ENCODE data around the gene NCAPG2. TPM values are rescaled to one million over a fixed set of nuclear protein-coding genes. Genes with fewer than 3 reads are reported as not detected.

NCAPG2 gene
- polyA plus RNA-seq, 1 donor (not counting 4 experiments of a cell fraction or from before 2014, with no cell fraction given): 16.5 TPM

DNA sequence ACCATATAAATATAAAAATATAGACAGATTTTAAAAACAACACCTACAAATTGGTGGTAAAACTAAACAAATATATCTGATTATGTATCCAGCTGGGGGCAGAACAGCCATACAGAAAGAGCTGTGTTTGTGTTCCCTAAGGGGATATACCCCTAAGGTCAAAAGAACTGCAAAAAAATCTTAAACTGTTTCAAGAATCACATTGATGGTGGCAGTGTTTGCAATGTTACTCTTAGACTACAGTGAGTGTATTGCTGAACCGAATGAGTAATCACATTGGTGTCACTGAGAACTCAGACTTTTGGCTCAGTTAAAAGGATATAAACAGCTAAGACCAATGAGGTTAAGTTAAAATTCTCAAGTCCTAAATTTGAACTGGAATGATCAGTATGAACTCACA lies 89.9 kb downstream of the NCAPG2 start:
- H3K9me1 ChIP-seq (ENCODE audit: control insufficient read depth, extremely low read depth, insufficient read depth, low read length): no peaks in the 10 kb centered on the region

DNA sequence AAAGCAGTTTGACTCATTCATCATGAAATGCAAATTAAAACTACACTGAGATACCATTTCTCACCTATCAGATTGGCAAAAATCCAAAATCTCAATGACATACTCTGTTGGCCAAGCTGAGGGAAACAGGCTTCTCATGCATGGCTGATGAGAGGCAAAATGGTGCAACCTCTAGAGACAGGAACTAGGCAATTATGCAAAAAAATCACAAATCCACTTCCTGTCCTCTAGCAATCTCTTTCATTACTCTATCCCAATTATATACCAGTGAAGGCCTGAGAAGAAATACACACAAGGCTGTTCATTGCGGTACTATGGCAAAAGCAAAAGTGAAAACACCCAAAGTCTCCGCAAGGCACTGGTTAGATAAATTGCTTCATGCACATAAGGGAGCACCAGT lies 91.1 kb downstream of the NCAPG2 start:
- H3K27me3 ChIP-seq (ENCODE audit: control insufficient read depth, extremely low read depth, insufficient read depth, low read length): no peaks in the 10 kb centered on the region
- no peaks in the 10 kb centered on the region for H3K9me1 ChIP-seq (ENCODE audit: control insufficient read depth, extremely low read depth, insufficient read depth, low read length)
- no peaks in the 10 kb centered on the region for H3K9me3 ChIP-seq (ENCODE audit: control insufficient read depth, low read depth, low read length)
- no peak overlapping the region for H3K27ac ChIP-seq (ENCODE audit: control insufficient read depth, insufficient read depth, low read length)
- no peak for FAIRE-seq
- H2AFZ ChIP-seq (ENCODE audit: control insufficient read depth, low read length): no peak overlapping the region
- TF ChIP-seq EZH2 (IDR thresholded peaks at IDR 0.05; ENCODE audit: low read length): no peak
- TF ChIP-seq, protein P1, sequence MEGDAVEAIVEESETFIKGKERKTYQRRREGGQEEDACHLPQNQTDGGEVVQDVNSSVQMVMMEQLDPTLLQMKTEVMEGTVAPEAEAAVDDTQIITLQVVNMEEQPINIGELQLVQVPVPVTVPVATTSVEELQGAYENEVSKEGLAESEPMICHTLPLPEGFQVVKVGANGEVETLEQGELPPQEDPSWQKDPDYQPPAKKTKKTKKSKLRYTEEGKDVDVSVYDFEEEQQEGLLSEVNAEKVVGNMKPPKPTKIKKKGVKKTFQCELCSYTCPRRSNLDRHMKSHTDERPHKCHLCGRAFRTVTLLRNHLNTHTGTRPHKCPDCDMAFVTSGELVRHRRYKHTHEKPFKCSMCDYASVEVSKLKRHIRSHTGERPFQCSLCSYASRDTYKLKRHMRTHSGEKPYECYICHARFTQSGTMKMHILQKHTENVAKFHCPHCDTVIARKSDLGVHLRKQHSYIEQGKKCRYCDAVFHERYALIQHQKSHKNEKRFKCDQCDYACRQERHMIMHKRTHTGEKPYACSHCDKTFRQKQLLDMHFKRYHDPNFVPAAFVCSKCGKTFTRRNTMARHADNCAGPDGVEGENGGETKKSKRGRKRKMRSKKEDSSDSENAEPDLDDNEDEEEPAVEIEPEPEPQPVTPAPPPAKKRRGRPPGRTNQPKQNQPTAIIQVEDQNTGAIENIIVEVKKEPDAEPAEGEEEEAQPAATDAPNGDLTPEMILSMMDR (optimal IDR thresholded peaks at IDR 0.05 in 1 of 3, IDR thresholded peaks at IDR 0.05 in 1 of 3, conservative IDR thresholded peaks at IDR 0.05 in 1 of 3; ENCODE audit: extremely low read depth in 1 of 3, insufficient read depth in 2 of 3, low read length in 3 of 3): no peak
- no peak overlapping the region for H3K4me2 ChIP-seq (ENCODE audit: control insufficient read depth, extremely low read depth, insufficient read depth, low read depth, low read length)
- dilution Hi-C loops (cut with MboI; ENCODE audit: extremely low pct_ligation_motif_present, low sequenced_read_pairs): no loop called here
- no peak overlapping the region for H3K4me3 ChIP-seq (ENCODE audit: control insufficient read depth in 2 of 3, extremely low read depth in 1 of 3, insufficient read depth in 2 of 3, low read depth in 1 of 3, low read length in 3 of 3)
- H4K20me1 ChIP-seq (ENCODE audit: control insufficient read depth, extremely low read depth, insufficient read depth, low read length): no peaks in the 10 kb centered on the region
- no peaks in the 10 kb centered on the region for H3K79me2 ChIP-seq (ENCODE audit: control insufficient read depth, insufficient read depth, low read length)
- no peaks in the 10 kb centered on the region for H3K4me1 ChIP-seq (ENCODE audit: control insufficient read depth, extremely low read depth, insufficient read depth, low read length)
- H3K9ac ChIP-seq (ENCODE audit: control insufficient read depth, extremely low read depth, insufficient read depth, low read length): no peak overlapping the region
- no peak for DNase-seq (ENCODE audit: low read depth, low spot score)
- H3K36me3 ChIP-seq (ENCODE audit: control insufficient read depth in 2 of 2, extremely low read depth in 1 of 2, insufficient read depth in 2 of 2, low read length in 2 of 2): no peaks in the 10 kb centered on the region

More for the DNA sequence above, 89.9 kb downstream of the NCAPG2 start:
- H3K27ac ChIP-seq (ENCODE audit: control insufficient read depth, insufficient read depth, low read length): no peak overlapping the region
- DNase-seq (ENCODE audit: low read depth, low spot score): no peak
- H3K4me2 ChIP-seq (ENCODE audit: control insufficient read depth, extremely low read depth, insufficient read depth, low read depth, low read length): no peak overlapping the region
- H3K27me3 ChIP-seq (ENCODE audit: control insufficient read depth, extremely low read depth, insufficient read depth, low read length): no peaks in the 10 kb centered on the region
- no peaks in the 10 kb centered on the region for H4K20me1 ChIP-seq (ENCODE audit: control insufficient read depth, extremely low read depth, insufficient read depth, low read length)
- no peak overlapping the region for H3K4me3 ChIP-seq (ENCODE audit: control insufficient read depth in 2 of 3, extremely low read depth in 1 of 3, insufficient read depth in 2 of 3, low read depth in 1 of 3, low read length in 3 of 3)
- no peaks in the 10 kb centered on the region for H3K36me3 ChIP-seq (ENCODE audit: control insufficient read depth in 2 of 2, extremely low read depth in 1 of 2, insufficient read depth in 2 of 2, low read length in 2 of 2)
- dilution Hi-C loops (cut with MboI; ENCODE audit: extremely low pct_ligation_motif_present, low sequenced_read_pairs): no loop called here
- H3K9ac ChIP-seq (ENCODE audit: control insufficient read depth, extremely low read depth, insufficient read depth, low read length): no peak overlapping the region
- no peak overlapping the region for H2AFZ ChIP-seq (ENCODE audit: control insufficient read depth, low read length)
- no peak for FAIRE-seq
- H3K9me3 ChIP-seq (ENCODE audit: control insufficient read depth, low read depth, low read length): no peaks in the 10 kb centered on the region
- H3K79me2 ChIP-seq (ENCODE audit: control insufficient read depth, insufficient read depth, low read length): no peaks in the 10 kb centered on the region
- TF ChIP-seq, protein P1 (optimal IDR thresholded peaks at IDR 0.05 in 1 of 3, IDR thresholded peaks at IDR 0.05 in 1 of 3, conservative IDR thresholded peaks at IDR 0.05 in 1 of 3; ENCODE audit: extremely low read depth in 1 of 3, insufficient read depth in 2 of 3, low read length in 3 of 3): no peak
- no peak for TF ChIP-seq EZH2 (IDR thresholded peaks at IDR 0.05; ENCODE audit: low read length)
- no peaks in the 10 kb centered on the region for H3K4me1 ChIP-seq (ENCODE audit: control insufficient read depth, extremely low read depth, insufficient read depth, low read length)

Data from keratinocyte (primary cell).